ENCODE data around the gene KRT78. TPM values are rescaled to one million over a fixed set of nuclear protein-coding genes. Genes with fewer than 3 reads are reported as not detected.

The KRT78 gene
- total RNA-seq, 2 experiments from 2014 or later = not detected

- Histone ChIP-seq H3K27ac (ENCODE audit: low read depth, low read length, poor library complexity, severe bottlenecking) (no peak overlapping the region), H3K4me3 (ENCODE audit: low read depth, low read length, poor library complexity, severe bottlenecking) (no peak overlapping the region), H3K9me2 (ENCODE audit: insufficient read depth, low read length) (no peaks in the 10 kb centered on the region), H2AFZ (ENCODE audit: low read length) (no peak overlapping the region), H3K4me1 (ENCODE audit: insufficient read depth, low read length, poor library complexity, severe bottlenecking) (no peaks in the 10 kb centered on the region), H3K9me3 (ENCODE audit: low read length) (no peaks in the 10 kb centered on the region), H3K4me2 (ENCODE audit: low read length) (no peak overlapping the region), H4K20me1 (ENCODE audit: insufficient read depth, low read length) (no peaks in the 10 kb centered on the region), H3K36me3 (ENCODE audit: insufficient read depth, low read length) (no peaks in the 10 kb centered on the region), H3K79me2 (ENCODE audit: insufficient read depth, low read depth, low read length) (no peaks in the 10 kb centered on the region)
- TF ChIP-seq EZH2phosphoT487 (IDR thresholded peaks at IDR 0.05; ENCODE audit: borderline replicate concordance, low read depth, low read length) = no peak
- BruUV-seq (replicated peaks) = no TSS peak
- ChIA-PET POLR2A (no interaction called here), CTCF (ENCODE audit: unreplicated experiment) (no interaction called here)
- no peak for DNase-seq (ENCODE audit: low spot score)
- intact Hi-C loops (cut with micrococcal nuclease; ENCODE audit: unreplicated experiment) = no loop called here
Observed at GRCh38 chr12:52835271-52836041, 13.3 kb downstream of the KRT78 start.

GRCh38 chr12:52834727-52835001 is 14.1 kb downstream of the KRT78 start:
- Histone ChIP-seq H3K4me3 (ENCODE audit: low read depth, low read length, poor library complexity, severe bottlenecking) (no peak overlapping the region), H3K9me2 (ENCODE audit: insufficient read depth, low read length) (no peaks in the 10 kb centered on the region), H3K79me2 (ENCODE audit: insufficient read depth, low read depth, low read length) (no peaks in the 10 kb centered on the region), H3K36me3 (ENCODE audit: insufficient read depth, low read length) (no peaks in the 10 kb centered on the region), H3K4me1 (ENCODE audit: insufficient read depth, low read length, poor library complexity, severe bottlenecking) (no peaks in the 10 kb centered on the region), H3K27ac (ENCODE audit: low read depth, low read length, poor library complexity, severe bottlenecking) (no peak overlapping the region), H3K4me2 (ENCODE audit: low read length) (no peak overlapping the region), H4K20me1 (ENCODE audit: insufficient read depth, low read length) (no peaks in the 10 kb centered on the region), H3K9me3 (ENCODE audit: low read length) (no peaks in the 10 kb centered on the region), H2AFZ (ENCODE audit: low read length) (no peak overlapping the region)
- TF ChIP-seq EZH2phosphoT487 (IDR thresholded peaks at IDR 0.05; ENCODE audit: borderline replicate concordance, low read depth, low read length) = no peak
- no peak for TF ChIP-seq CTCF (conservative IDR thresholded peaks at IDR 0.05; ENCODE audit: low read length)
- CTCF ChIA-PET (ENCODE audit: unreplicated experiment) = no interaction called here
- POLR2A ChIA-PET = no interaction called here
- no TSS peak for BruUV-seq (replicated peaks)
- intact Hi-C loops (cut with micrococcal nuclease; ENCODE audit: unreplicated experiment) = no loop called here
- DNase-seq (ENCODE audit: low spot score) = no peak

GRCh38 chr12:52833922-52834726 is 14.7 kb downstream of the KRT78 start, which contains the start of gene KRT79:
TSS of gene KRT79 (minus strand) at chr12:52834311. CDS start at chr12:52834260, 51 bp downstream.
- no peak within 1 kb of the TSS for H2AFZ ChIP-seq (ENCODE audit: low read length)
- H3K4me3 ChIP-seq (ENCODE audit: low read depth, low read length, poor library complexity, severe bottlenecking) = no peak within 1 kb of the TSS
- no peaks in the 10 kb centered on the region for H3K36me3 ChIP-seq (ENCODE audit: insufficient read depth, low read length)
- no peaks in the 10 kb centered on the region for H3K79me2 ChIP-seq (ENCODE audit: insufficient read depth, low read depth, low read length)
- POLR2A ChIA-PET = no interaction called here
- DNase-seq (ENCODE audit: low spot score) = no peak
- no peak within 1 kb of the TSS for H3K4me2 ChIP-seq (ENCODE audit: low read length)
- H3K4me1 ChIP-seq (ENCODE audit: insufficient read depth, low read length, poor library complexity, severe bottlenecking) = no peaks in the 10 kb centered on the region
- H4K20me1 ChIP-seq (ENCODE audit: insufficient read depth, low read length) = no peaks in the 10 kb centered on the region
- H3K27ac ChIP-seq (ENCODE audit: low read depth, low read length, poor library complexity, severe bottlenecking) = no peak within 1 kb of the TSS
- BruUV-seq (replicated peaks) = no TSS peak
- no peaks in the 10 kb centered on the region for H3K9me2 ChIP-seq (ENCODE audit: insufficient read depth, low read length)
- intact Hi-C loops (cut with micrococcal nuclease; ENCODE audit: unreplicated experiment) = no loop called here
- CTCF ChIA-PET (ENCODE audit: unreplicated experiment) = no interaction called here
- TF ChIP-seq EZH2phosphoT487 (IDR thresholded peaks at IDR 0.05; ENCODE audit: borderline replicate concordance, low read depth, low read length) = no peak
- TF ChIP-seq CTCF (conservative IDR thresholded peaks at IDR 0.05; ENCODE audit: low read length) = no peak
- no peaks in the 10 kb centered on the region for H3K9me3 ChIP-seq (ENCODE audit: low read length)
